ENCODE data around the gene OR5L2. TPM values are rescaled to one million over a fixed set of nuclear protein-coding genes. Genes with fewer than 3 reads are reported as not detected.

The OR5L2 gene
- total and polyA plus RNA-seq, 9 of the 15 experiments (the other 6 are each of a cell fraction or from before 2014, with no cell fraction given) = not detected

GRCh38 chr11:55847453-55847852 lies 20.4 kb downstream of the OR5L2 start:
- no peak for ATAC-seq
- Histone ChIP-seq H2AFZ (ENCODE audit: low read depth, low read length) (no peak overlapping the region), H3K4me3 (no peak overlapping the region), H3K9me1 (ENCODE audit: control insufficient read depth, insufficient read depth, low read length) (no peaks in the 10 kb centered on the region), H3K4me2 (ENCODE audit: insufficient read depth, low read length) (no peak overlapping the region), H4K20me1 (replicated peaks; ENCODE audit: control insufficient read depth, insufficient read depth, low read length) (no peaks in the 10 kb centered on the region), H3K79me2 (ENCODE audit: control insufficient read depth, insufficient read depth, low read length) (no peaks in the 10 kb centered on the region), H3K36me3 (ENCODE audit: control insufficient read depth, insufficient read depth, low read length) (no peaks in the 10 kb centered on the region), H3K9ac (ENCODE audit: insufficient read depth in 1 of 2, low read depth in 2 of 2, low read length in 2 of 2) (no peak overlapping the region), H3K9me3 (replicated peaks; ENCODE audit: control insufficient read depth, insufficient read depth, low read depth, low read length) (0 out of 2 replicates have a peak, but pooled peaks cover 2% of the 10 kb centered on the region), H3K27ac (ENCODE audit: extremely low read depth, low read depth, low read length) (no peak overlapping the region), H3K27me3 (ENCODE audit: control insufficient read depth in 2 of 2, insufficient read depth in 2 of 2, low read length in 2 of 2) (no peaks in the 10 kb centered on the region), H3K4me1 (replicated peaks in 1 of 2; ENCODE audit: control insufficient read depth in 2 of 2, insufficient read depth in 2 of 2, low read length in 2 of 2) (no peaks in the 10 kb centered on the region)
- ChIA-PET POLR2A (no interaction called here), CTCF (ENCODE audit: low intra/inter-chr PET ratio) (no interaction called here)
- 0% methylated on average over 2 of the region's 2 CpGs for WGBS (ENCODE audit: insufficient coverage, low coverage, missing lambda C conversion rate)
- intact Hi-C loops (cut with micrococcal nuclease) = no loop called here
- no peak for FAIRE-seq
- BruUV-seq (replicated peaks) = no TSS peak
- no peak for DNase-seq (ENCODE audit: extremely low read depth in 1 of 4, low spot score in 3 of 4)
- in situ Hi-C loops (cut with MboI) = no loop called here
- 0 out of 2 replicates have a peak, but pooled peaks have one; percentile 13 for TF ChIP-seq ZNF316 (IDR thresholded peaks at IDR 0.05)
- 0 out of 2 replicates have a peak, but pooled peaks have one; percentile 9 for TF ChIP-seq C11orf30 (IDR thresholded peaks at IDR 0.05; ENCODE audit: low read depth)
- TF ChIP-seq NONO (IDR thresholded peaks at IDR 0.05; ENCODE audit: low read depth in 2 of 2, low read length in 1 of 2) = no peak

GRCh38 chr11:55849037-55849436 lies 22.0 kb downstream of the OR5L2 start:
- Histone ChIP-seq H3K9ac (ENCODE audit: insufficient read depth in 1 of 2, low read depth in 2 of 2, low read length in 2 of 2) (no peak overlapping the region), H3K9me3 (replicated peaks; ENCODE audit: control insufficient read depth, insufficient read depth, low read depth, low read length) (0 out of 2 replicates have a peak, but pooled peaks cover 2% of the 10 kb centered on the region), H4K20me1 (replicated peaks; ENCODE audit: control insufficient read depth, insufficient read depth, low read length) (no peaks in the 10 kb centered on the region), H3K36me3 (ENCODE audit: control insufficient read depth, insufficient read depth, low read length) (no peaks in the 10 kb centered on the region), H3K27ac (ENCODE audit: extremely low read depth, low read depth, low read length) (no peak overlapping the region), H3K27me3 (ENCODE audit: control insufficient read depth in 2 of 2, insufficient read depth in 2 of 2, low read length in 2 of 2) (no peaks in the 10 kb centered on the region), H2AFZ (ENCODE audit: low read depth, low read length) (no peak overlapping the region), H3K79me2 (ENCODE audit: control insufficient read depth, insufficient read depth, low read length) (no peaks in the 10 kb centered on the region), H3K9me1 (ENCODE audit: control insufficient read depth, insufficient read depth, low read length) (no peaks in the 10 kb centered on the region), H3K4me3 (no peak overlapping the region), H3K4me2 (ENCODE audit: insufficient read depth, low read length) (no peak overlapping the region), H3K4me1 (replicated peaks in 1 of 2; ENCODE audit: control insufficient read depth in 2 of 2, insufficient read depth in 2 of 2, low read length in 2 of 2) (no peaks in the 10 kb centered on the region)
- intact Hi-C loops (cut with micrococcal nuclease) (no loop called here), in situ Hi-C loops (cut with MboI) (no loop called here)
- CTCF ChIA-PET (ENCODE audit: low intra/inter-chr PET ratio) = no interaction called here
- no peak for ATAC-seq
- no peak for FAIRE-seq
- no peak for DNase-seq (ENCODE audit: extremely low read depth in 1 of 4, low spot score in 3 of 4)
- BruUV-seq (replicated peaks) = no TSS peak
- POLR2A ChIA-PET = no interaction called here
- TF ChIP-seq DMBX1 (CRISPR knock-in tag; IDR thresholded peaks at IDR 0.05; ENCODE audit: borderline replicate concordance) (no peak), RAD21 (CRISPR knock-in tag; conservative IDR thresholded peaks at IDR 0.05 in 1 of 2, IDR thresholded peaks at IDR 0.05 in 1 of 2) (no peak), ZBTB11 (CRISPR knock-in tag; IDR thresholded peaks at IDR 0.05) (no peak), C11orf30 (IDR thresholded peaks at IDR 0.05; ENCODE audit: low read depth) (peak; percentile 25; the same call in 1 of the 2 replicates), MAFK (IDR thresholded peaks at IDR 0.05; ENCODE audit: low read length) (peak; percentile 49), POLR2H (tag; IDR thresholded peaks at IDR 0.05; ENCODE audit: low read depth) (no peak), ZBTB5 (IDR thresholded peaks at IDR 0.05) (no peak), NBN (IDR thresholded peaks at IDR 0.05; ENCODE audit: low read depth) (no peak), L3MBTL2 (IDR thresholded peaks at IDR 0.05) (no peak)
